Activated naive CD8-positive, alpha-beta T cell treated with anti-CD3 and anti-CD28 coated beads, Interleukin-2, amount 50 U/mL, for 24 hours (primary cell): ENCODE data around the gene AFG1L.
"Not testable (repeated sequence)": the region's sequence is repeated elsewhere in the genome, so short reads cannot be mapped to it uniquely, and the experiment has no call there.

ENCODE experiments used
- ATAC-seq: fragments of 150-1000 bp; cut with Tn5 transposase; one replicate; pipeline ENCODE4 v1.10.0; 2021
- DNase-seq: peaks from one replicate; pipeline ENCODE4 v3.0.0; 2021
- H3K27ac Mint-ChIP-seq: one replicate; pipeline ENCODE4 v1.8.0; 2021; ENCODE audit warnings: mild to moderate bottlenecking, mixed read lengths
- H3K27me3 Mint-ChIP-seq: one replicate; pipeline ENCODE4 v1.8.0; 2021; ENCODE audit warnings: mixed read lengths
- H3K36me3 Mint-ChIP-seq: one replicate; pipeline ENCODE4 v1.8.0; 2021; ENCODE audit warnings: low read depth, mixed read lengths
- H3K4me1 Mint-ChIP-seq: one replicate; pipeline ENCODE4 v1.8.0; 2021; ENCODE audit warnings: mixed read lengths
- H3K4me3 Mint-ChIP-seq: one replicate; pipeline ENCODE4 v1.8.0; 2021; ENCODE audit warnings: mild to moderate bottlenecking, moderate library complexity, mixed read lengths
- H3K9me3 Mint-ChIP-seq: one replicate; pipeline ENCODE4 v1.8.0; 2021; ENCODE audit warnings: mixed read lengths

AFG1L gene

DNA sequence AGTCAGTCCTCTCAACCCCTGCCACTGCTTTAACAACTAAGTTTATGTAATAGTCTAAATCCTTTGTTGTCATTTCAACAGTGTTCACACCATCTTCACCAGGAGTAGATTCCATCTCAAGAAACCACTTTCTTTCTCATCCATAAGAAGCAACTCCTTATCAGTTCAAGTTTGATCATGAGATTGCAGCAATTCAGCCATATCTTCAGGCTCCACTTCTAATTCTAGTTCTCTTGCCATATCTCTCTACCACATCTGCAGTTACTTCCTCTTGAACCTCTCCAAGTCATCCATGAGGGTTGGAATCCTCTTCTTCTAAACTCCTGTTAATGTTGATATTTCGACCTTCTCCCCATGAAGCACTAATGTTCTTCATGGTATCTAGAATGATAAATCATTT is 208.0 kb downstream of the AFG1L start:
- Mint-ChIP-seq H3K36me3 (peaks cover 8% of the 10 kb centered on the region), H3K27ac (no peak overlapping the region), H3K4me3 (no peak overlapping the region), H3K9me3 (no peaks in the 10 kb centered on the region), H3K27me3 (no peaks in the 10 kb centered on the region), H3K4me1 (peaks cover 12% of the 10 kb centered on the region)
- DNase-seq (no peak), ATAC-seq (no peak)

DNA sequence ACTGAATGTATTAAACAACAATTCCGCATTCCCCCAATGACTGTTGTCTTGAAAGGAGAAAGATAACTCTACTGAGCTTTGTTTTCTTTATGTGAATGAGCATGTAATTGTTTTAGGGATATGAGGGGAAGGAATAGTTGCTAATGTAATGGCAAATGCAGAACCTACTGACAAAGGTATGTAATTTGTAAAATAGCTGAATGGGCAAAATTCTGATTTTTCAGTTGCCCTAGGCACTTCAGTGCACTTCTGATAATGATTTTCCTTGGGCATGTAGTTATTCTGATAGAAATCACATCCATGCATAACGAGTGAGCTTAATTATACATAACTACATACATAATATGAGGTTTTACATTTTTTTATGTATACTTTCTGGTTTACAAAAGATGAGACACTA is 212.5 kb downstream of the AFG1L start:
- no peaks in the 10 kb centered on the region for H3K4me1 Mint-ChIP-seq
- H3K4me3 Mint-ChIP-seq, result no peak overlapping the region
- peaks cover 4% of the 10 kb centered on the region for H3K36me3 Mint-ChIP-seq
- no peaks in the 10 kb centered on the region for H3K27me3 Mint-ChIP-seq
- no peaks in the 10 kb centered on the region for H3K9me3 Mint-ChIP-seq
- H3K27ac Mint-ChIP-seq, result no peak overlapping the region
- ATAC-seq, result no peak
- DNase-seq, result no peak

GRCh38 chr6:108510461-108511319 is 215.8 kb downstream of the AFG1L start:
- H3K4me1 Mint-ChIP-seq, result no peaks in the 10 kb centered on the region
- H3K9me3 Mint-ChIP-seq, result no peaks in the 10 kb centered on the region
- peaks cover 3% of the 10 kb centered on the region for H3K36me3 Mint-ChIP-seq
- no peaks in the 10 kb centered on the region for H3K27me3 Mint-ChIP-seq
- H3K27ac Mint-ChIP-seq, result no peak overlapping the region
- DNase-seq (no peak), ATAC-seq (no peak)
- no peak overlapping the region for H3K4me3 Mint-ChIP-seq

DNA sequence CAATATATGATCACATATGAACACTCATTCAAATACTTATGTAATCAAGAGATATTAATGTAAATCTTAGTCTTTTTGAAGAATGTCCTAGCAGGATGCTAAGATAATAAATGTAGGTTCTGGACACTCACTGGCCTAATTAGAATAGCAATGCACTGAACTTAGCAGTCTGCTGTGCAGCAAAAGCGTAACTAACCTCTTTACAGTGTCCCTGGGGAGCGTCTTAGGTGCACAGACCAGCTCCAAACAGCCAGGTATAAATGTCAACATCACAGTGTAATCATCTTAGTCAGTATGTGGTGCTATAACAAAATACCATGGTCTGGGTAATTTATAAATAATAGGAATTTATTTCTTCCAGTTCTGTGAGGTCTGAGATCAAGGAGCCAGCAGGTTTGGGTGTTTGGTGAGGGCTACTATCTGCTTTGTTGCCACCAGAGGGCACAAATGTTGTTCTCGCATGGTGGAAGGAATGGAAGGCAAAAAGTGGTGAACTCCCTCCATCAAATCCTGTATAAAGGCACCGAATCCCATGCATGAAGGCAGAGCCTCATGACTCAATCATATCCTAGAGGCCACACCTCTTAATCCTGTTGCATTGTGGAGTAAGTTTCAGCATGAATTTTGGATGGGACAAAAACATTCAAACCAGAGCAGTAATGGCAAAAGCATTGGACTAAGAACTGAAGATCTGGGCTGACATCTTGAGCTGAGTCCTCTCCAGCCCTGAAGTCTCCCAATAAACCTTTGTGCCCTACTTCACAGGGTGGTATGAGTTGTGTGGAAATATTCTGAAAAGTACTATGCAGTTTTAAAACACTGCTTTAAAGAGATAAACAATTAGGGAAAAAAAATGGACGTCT is 224.1 kb downstream of the AFG1L start:
- ATAC-seq (no peak), DNase-seq (no peak)
- no peaks in the 10 kb centered on the region for H3K4me1 Mint-ChIP-seq
- no peak overlapping the region for H3K4me3 Mint-ChIP-seq
- H3K27me3 Mint-ChIP-seq, result no peaks in the 10 kb centered on the region
- H3K27ac Mint-ChIP-seq, result no peak overlapping the region
- peaks cover 1% of the 10 kb centered on the region for H3K36me3 Mint-ChIP-seq
- H3K9me3 Mint-ChIP-seq, result no peaks in the 10 kb centered on the region

DNA sequence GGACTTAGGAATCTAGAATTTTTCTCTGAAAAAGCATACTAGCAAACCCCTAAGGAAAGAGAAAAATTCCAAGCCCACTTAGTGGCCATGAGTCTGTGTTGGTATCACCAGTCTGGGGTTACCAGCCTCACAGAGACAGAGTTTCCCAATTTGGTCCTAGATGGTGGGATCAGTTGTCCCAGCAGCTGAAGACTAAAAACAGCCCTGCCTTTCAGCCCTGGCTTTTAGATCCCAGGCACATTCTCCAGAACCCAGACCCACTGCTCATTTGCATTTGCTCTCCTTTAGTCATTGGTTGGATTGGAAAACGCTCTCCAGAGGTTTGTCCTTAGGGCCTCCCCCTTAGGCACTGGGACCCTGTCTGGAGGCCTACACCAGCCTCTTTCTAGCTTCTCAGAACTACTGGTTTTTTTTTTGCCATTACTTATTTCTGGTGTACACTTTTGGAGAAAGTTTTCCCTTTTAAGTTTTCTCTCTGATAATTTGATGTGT is 226.8 kb downstream of the AFG1L start:
- Mint-ChIP-seq H3K36me3 (peaks cover 1% of the 10 kb centered on the region), H3K4me3 (no peak overlapping the region), H3K4me1 (no peaks in the 10 kb centered on the region), H3K27me3 (no peaks in the 10 kb centered on the region), H3K9me3 (no peaks in the 10 kb centered on the region), H3K27ac (no peak overlapping the region)
- DNase-seq (no peak), ATAC-seq (no peak)

DNA sequence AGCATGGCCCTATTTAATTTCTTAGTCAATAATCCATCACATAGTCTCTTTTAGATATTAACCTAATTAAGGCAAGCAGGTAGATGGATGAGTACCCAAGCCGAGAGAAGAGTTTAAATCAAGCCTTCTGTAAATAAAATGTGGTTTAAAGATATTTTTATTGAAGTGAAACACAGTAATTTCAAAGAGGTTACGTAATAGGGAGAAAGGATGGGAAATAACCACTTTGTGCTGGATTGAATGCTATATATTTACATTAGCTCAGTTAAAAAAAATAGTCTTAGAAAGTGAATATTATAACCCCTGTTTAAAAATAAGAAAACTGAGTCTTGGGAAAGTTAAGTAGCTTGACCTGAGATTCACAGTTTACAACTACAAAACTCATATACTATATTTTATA is 228.8 kb downstream of the AFG1L start:
- Mint-ChIP-seq H3K4me1 (no peaks in the 10 kb centered on the region), H3K27ac (no peak overlapping the region), H3K27me3 (no peaks in the 10 kb centered on the region), H3K36me3 (peaks cover 1% of the 10 kb centered on the region), H3K9me3 (no peaks in the 10 kb centered on the region), H3K4me3 (no peak overlapping the region)
- no peak for DNase-seq
- ATAC-seq, result no peak

- no peak for ATAC-seq
- Mint-ChIP-seq H3K36me3 (peaks cover 1% of the 10 kb centered on the region), H3K4me1 (no peaks in the 10 kb centered on the region), H3K27me3 (no peaks in the 10 kb centered on the region), H3K9me3 (no peaks in the 10 kb centered on the region), H3K27ac (no peak overlapping the region), H3K4me3 (no peak overlapping the region)
- DNase-seq, result no peak
Measured at GRCh38 chr6:108524528-108525248, 229.8 kb downstream of the AFG1L start.

GRCh38 chr6:108526739-108527174 is 231.9 kb downstream of the AFG1L start:
- no peak overlapping the region for H3K27ac Mint-ChIP-seq
- no peak overlapping the region for H3K4me3 Mint-ChIP-seq
- no peaks in the 10 kb centered on the region for H3K9me3 Mint-ChIP-seq
- no peaks in the 10 kb centered on the region for H3K4me1 Mint-ChIP-seq
- H3K27me3 Mint-ChIP-seq, result no peaks in the 10 kb centered on the region
- H3K36me3 Mint-ChIP-seq, result no peaks in the 10 kb centered on the region
- ATAC-seq (no peak), DNase-seq (no peak)

DNA sequence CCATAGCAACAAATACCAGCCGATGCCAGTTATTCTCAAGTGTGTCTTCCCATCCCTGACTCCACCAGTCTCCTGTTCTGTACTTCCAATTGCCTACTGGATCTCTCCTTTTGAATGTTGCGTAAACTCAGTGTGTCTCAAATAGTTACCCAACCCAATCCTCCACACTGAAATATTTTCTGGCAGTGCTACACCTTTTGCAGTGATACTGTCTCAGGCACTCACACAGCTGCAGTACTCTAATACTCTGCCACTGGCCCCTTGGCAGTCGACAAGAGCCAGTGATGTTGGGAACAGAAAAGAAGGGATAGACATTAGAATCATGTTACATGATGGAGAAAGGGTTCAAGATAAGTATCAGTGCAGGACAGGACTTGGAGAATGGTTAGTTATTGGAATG is 234.0 kb downstream of the AFG1L start:
- Mint-ChIP-seq H3K27me3 (no peaks in the 10 kb centered on the region), H3K27ac (no peak overlapping the region), H3K36me3 (no peaks in the 10 kb centered on the region), H3K9me3 (no peaks in the 10 kb centered on the region), H3K4me1 (no peaks in the 10 kb centered on the region), H3K4me3 (no peak overlapping the region)
- no peak for DNase-seq
- ATAC-seq, result no peak

GRCh38 chr6:108531332-108531731 is 236.5 kb downstream of the AFG1L start:
- no peak for ATAC-seq
- Mint-ChIP-seq H3K36me3 (no peaks in the 10 kb centered on the region), H3K27ac (no peak overlapping the region)

DNA sequence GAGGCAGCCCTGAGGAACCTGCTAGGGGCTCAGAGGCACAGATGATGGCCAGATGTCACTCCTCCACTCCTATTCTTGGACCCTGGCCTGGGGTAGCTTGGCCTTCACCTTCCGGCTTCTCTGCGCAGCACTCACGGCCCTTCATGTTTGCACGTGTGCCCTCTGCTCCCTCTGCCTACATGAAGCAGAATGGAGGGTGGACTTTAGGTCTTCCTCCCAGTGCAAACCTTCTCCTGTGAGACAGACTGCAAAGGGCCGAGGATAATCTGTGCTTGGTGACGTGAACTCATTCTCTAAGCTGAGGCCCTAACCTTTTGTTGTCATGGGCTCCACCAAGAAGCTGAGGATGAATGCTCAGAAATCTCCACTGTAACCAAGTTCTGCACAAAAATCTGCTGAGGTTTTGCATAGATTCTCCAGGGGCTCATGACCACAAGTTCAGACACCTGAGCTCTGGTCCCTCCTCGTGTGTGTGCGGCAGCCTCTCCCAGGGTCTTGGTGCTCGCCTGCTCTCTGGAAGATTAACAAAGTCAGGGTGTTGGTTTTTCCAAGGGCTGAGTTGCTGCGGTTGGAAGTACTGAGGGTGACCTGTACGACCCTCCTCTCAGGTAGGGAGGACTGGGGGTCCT is 240.4 kb downstream of the AFG1L start:
- DNase-seq (no peak), ATAC-seq (no peak)
- H3K4me3 Mint-ChIP-seq, result no peak overlapping the region
- no peaks in the 10 kb centered on the region for H3K4me1 Mint-ChIP-seq
- no peaks in the 10 kb centered on the region for H3K9me3 Mint-ChIP-seq
- H3K27ac Mint-ChIP-seq, result no peak overlapping the region
- H3K36me3 Mint-ChIP-seq, result no peaks in the 10 kb centered on the region
- H3K27me3 Mint-ChIP-seq, result no peaks in the 10 kb centered on the region

More at GRCh38 chr6:108531332-108531731, 236.5 kb downstream of the AFG1L start:
- H3K9me3 Mint-ChIP-seq, result no peaks in the 10 kb centered on the region
- H3K4me1 Mint-ChIP-seq, result no peaks in the 10 kb centered on the region
- no peaks in the 10 kb centered on the region for H3K27me3 Mint-ChIP-seq
- DNase-seq, result no peak
- H3K4me3 Mint-ChIP-seq, result no peak overlapping the region

DNA sequence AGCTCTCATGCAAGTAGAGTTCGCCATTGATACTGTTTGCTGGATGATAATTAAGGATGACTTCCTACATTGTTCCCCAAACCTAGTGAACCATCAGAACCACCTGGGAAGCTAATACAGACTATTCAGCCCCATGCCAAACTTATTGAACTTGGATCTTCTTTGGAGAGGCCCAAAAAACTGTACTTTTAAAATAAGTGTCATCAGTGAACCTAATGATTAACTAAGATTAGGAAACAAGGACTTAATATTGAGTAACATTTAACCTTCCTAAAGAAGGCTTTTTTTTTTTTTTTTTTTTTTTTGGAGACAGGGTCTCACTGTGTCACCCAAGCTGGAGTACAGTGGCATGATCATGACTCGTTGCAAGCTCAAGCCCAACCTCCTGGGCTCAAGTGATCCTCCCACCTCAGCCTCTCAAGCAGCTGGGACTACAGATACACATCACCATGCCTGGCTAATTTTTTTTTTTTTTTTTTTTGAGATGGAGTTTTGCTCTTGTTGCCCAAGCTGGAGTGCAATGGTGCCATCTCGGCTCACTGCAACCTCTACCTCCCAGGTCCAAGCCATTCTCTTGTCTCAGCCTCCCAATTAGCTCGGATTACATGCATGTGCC is 241.2 kb downstream of the AFG1L start:
- H3K9me3 Mint-ChIP-seq, ATAC-seq, H3K36me3 Mint-ChIP-seq, H3K4me3 Mint-ChIP-seq, DNase-seq, H3K4me1 Mint-ChIP-seq, H3K27me3 Mint-ChIP-seq, H3K27ac Mint-ChIP-seq: not testable (repeated sequence)

DNA sequence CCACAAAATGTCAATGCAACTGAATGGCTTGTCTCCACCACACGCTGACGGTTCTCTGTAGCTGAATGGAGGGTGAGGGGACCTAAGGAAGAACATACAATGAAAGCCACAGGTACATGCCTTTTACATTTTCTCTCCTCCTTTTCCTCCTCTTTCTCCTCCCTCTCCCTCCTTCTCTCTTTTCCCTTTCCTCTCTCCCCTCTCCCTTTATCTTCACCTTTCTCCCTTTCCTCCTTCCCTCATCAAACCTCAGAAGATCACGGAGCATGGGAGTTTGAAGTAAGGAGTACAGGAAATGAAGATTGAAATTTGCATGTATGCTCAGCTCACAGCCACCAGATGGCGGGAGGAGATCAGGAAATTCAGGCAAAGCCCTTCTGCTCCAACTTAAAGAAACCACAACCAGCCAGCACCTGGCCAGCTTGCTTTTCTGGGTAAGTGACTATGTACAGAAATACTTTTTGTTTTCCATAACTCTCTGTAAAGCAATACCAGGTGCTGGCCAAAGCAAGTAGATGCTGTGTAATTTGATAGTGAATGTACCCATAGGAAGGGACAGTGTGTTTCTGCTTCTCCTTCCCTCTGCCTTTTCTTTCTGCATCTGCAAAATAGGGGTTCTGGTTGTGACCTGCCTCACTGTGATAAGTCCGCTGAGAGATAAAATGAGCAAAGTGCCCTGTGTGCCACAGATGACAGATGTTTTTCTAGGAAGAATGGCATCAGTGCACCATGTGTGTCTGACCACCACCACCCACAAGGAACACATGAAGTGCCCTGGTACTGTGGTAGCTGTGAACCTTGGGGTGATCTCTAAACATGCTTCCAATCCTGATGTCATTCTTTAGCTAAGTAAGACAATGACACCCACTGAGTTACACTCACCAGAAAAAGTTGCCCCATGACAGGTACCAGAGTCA is 247.2 kb downstream of the AFG1L start:
- Mint-ChIP-seq H3K27ac (no peak overlapping the region), H3K4me1 (peaks cover 13% of the 10 kb centered on the region), H3K4me3 (no peak overlapping the region), H3K9me3 (no peaks in the 10 kb centered on the region), H3K36me3 (no peaks in the 10 kb centered on the region), H3K27me3 (peaks cover 7% of the 10 kb centered on the region)
- peak; percentile 65 for DNase-seq
- peak; percentile 62 for ATAC-seq
